Measurements from ENCODE around the gene C1orf56. TPM values are rescaled to one million over a fixed set of nuclear protein-coding genes. Genes with fewer than 3 reads are reported as not detected.

The C1orf56 gene
- total and polyA plus RNA-seq, 2 of the 13 experiments (the other 11 are each of a cell fraction or from before 2014, with no cell fraction given): 1.5 to 3.2 TPM

DNA sequence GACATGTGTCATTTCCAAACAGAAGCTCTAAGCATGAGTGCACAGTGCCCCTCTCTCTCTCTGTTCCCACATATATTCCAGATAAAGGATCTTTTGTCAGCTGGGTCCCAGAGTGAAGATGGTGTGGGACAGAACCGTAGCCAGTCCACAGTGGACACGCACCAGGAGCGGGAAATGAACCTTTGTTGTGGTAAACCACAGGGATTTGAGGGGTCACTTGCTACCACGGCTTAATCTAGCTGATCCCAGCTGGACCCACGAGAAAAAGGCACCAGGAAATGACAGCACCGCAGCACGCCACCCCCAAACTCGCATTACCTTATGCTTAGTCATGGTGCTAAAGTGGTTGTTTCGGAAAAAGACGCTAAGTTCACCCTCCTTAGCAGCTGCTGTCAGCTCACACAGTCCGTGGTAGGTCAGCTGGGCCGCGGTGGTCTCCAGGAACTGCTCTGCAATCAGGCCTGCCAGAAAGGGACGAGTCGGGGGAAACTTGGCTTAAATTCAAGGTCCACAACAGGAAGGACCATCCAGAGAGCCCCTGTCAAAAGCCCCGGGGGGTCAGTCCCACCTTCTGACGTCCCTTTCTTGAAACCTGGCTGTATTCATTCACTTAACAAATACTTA lies 48.4 kb upstream of the C1orf56 start:
- WGBS (ENCODE audit: low lambda C conversion rate): 93% methylated on average over 12 of the region's 17 CpGs
- ATAC-seq (no peak), FAIRE-seq (no peak), DNase-seq (ENCODE audit: low spot score) (no peak)
- ChIA-PET CTCF (ENCODE audit: low intra/inter-chr PET ratio, low total read pairs) (no interaction called here), POLR2A (interaction anchor here (1.4 to 9.1 kb wide), 3 partner anchors 14 to 25 kb away, joined by 4 to 150 read pairs (median 5); partner anchors contain the start of gene ANXA9)
- H3K79me2 ChIP-seq (ENCODE audit: insufficient read depth, low read length): peaks cover 2% of the 10 kb centered on the region
- in situ Hi-C loops (cut with HindIII; ENCODE audit: extremely low pct_ligation_motif_present, low pct_unique_long_range_greater_than_20kb) (no loop called here), intact Hi-C loops (cut with micrococcal nuclease; ENCODE audit: unreplicated experiment) (no loop called here)
- H3K27me3 ChIP-seq (ENCODE audit: control insufficient read depth in 1 of 2, insufficient read depth in 2 of 2, low read length in 2 of 2): no peaks in the 10 kb centered on the region
- no peak overlapping the region for H2AFZ ChIP-seq (ENCODE audit: low read length)
- H3K9ac ChIP-seq (ENCODE audit: insufficient read depth, low read depth, low read length): no peak overlapping the region
- H3K36me3 ChIP-seq (replicated peaks in 1 of 2; ENCODE audit: control insufficient read depth in 1 of 2, insufficient read depth in 2 of 2, low read length in 2 of 2): peaks cover 12 to 36% of the 10 kb centered on the region in 2 experiments; a peak in 4 of 5 replicates
- no peak overlapping the region for H3K4me3 ChIP-seq (replicated peaks in 1 of 3; ENCODE audit: insufficient read depth in 1 of 3, low read depth in 2 of 3, low read length in 3 of 3)
- no peak for TF ChIP-seq GABPB1 (CRISPR knock-in tag; IDR thresholded peaks at IDR 0.05)
- TF ChIP-seq JUND (CRISPR knock-in tag; IDR thresholded peaks at IDR 0.05): no peak
- TF ChIP-seq ZSCAN20 (CRISPR knock-in tag; IDR thresholded peaks at IDR 0.05; ENCODE audit: borderline replicate concordance): no peak
- TF ChIP-seq ZBTB1 (CRISPR knock-in tag; IDR thresholded peaks at IDR 0.05; ENCODE audit: borderline replicate concordance): no peak
- no peak for TF ChIP-seq ZNF251 (CRISPR knock-in tag; IDR thresholded peaks at IDR 0.05)
- TF ChIP-seq ZNF260 (CRISPR knock-in tag; IDR thresholded peaks at IDR 0.05; ENCODE audit: borderline replicate concordance, low read depth): no peak
- TF ChIP-seq ELF4 (CRISPR knock-in tag; IDR thresholded peaks at IDR 0.05; ENCODE audit: borderline replicate concordance): no peak
- TF ChIP-seq ZNF749 (CRISPR knock-in tag; IDR thresholded peaks at IDR 0.05; ENCODE audit: borderline replicate concordance): no peak
- no peak for TF ChIP-seq ZNF782 (CRISPR knock-in tag; IDR thresholded peaks at IDR 0.05; ENCODE audit: borderline replicate concordance)
- TF ChIP-seq TFDP1 (CRISPR knock-in tag; IDR thresholded peaks at IDR 0.05; ENCODE audit: borderline replicate concordance): no peak
- no peak for TF ChIP-seq CEBPG (CRISPR knock-in tag; IDR thresholded peaks at IDR 0.05)
- no peak for TF ChIP-seq IKZF4 (CRISPR knock-in tag; IDR thresholded peaks at IDR 0.05; ENCODE audit: borderline replicate concordance, low read depth, not compliant biosample characterization)
- no peak overlapping the region for H3K27ac ChIP-seq (ENCODE audit: extremely low read length, insufficient read depth, low read length)
- peaks cover 50% of the 10 kb centered on the region for H3K4me1 ChIP-seq (ENCODE audit: insufficient read depth, low read length)
- no TSS peak for BruUV-seq (replicated peaks)
- H3K4me2 ChIP-seq (ENCODE audit: low read depth, low read length): no peak overlapping the region
- no peaks in the 10 kb centered on the region for H4K20me1 ChIP-seq (ENCODE audit: insufficient read depth, low read length)
- H3K9me3 ChIP-seq (ENCODE audit: low read length): no peaks in the 10 kb centered on the region
